Neural cell (in vitro differentiated cells): ENCODE measurements around the gene DLG5.

ENCODE experiments used
- EP300 ChIP-seq: fragments of 450-650 bp; conservative IDR thresholded peaks from 2 replicates; pipeline ENCODE4 v1.6.1; 2014; ENCODE audit warnings: antibody characterized with exemption, mild to moderate bottlenecking, moderate library complexity; ENCODE audit not compliant: poor library complexity, severe bottlenecking
- MXI1 ChIP-seq: fragments of 450-650 bp; conservative IDR thresholded peaks from 2 replicates; pipeline ENCODE4 v1.6.1; 2014; ENCODE audit warnings: antibody characterized with exemption, mild to moderate bottlenecking; ENCODE audit not compliant: poor library complexity, severe bottlenecking
- SMC3 ChIP-seq: fragments of 450-650 bp; conservative IDR thresholded peaks from 2 replicates; pipeline ENCODE4 v1.6.1; 2014; ENCODE audit warnings: antibody characterized with exemption, mild to moderate bottlenecking, moderate library complexity; ENCODE audit not compliant: poor library complexity
- TF ChIP-seq, protein P1 (sequence below): fragments of 450-650 bp; IDR thresholded peaks from 2 replicates; pipeline ENCODE4 v1.5.1; 2014; ENCODE audit warnings: antibody characterized with exemption, mild to moderate bottlenecking, moderate library complexity; ENCODE audit not compliant: poor library complexity, severe bottlenecking
- TF ChIP-seq, protein P2 (sequence below): IDR thresholded peaks from 2 replicates; pipeline ENCODE4 v1.6.1; 2012; ENCODE audit warnings: borderline replicate concordance

DNA sequence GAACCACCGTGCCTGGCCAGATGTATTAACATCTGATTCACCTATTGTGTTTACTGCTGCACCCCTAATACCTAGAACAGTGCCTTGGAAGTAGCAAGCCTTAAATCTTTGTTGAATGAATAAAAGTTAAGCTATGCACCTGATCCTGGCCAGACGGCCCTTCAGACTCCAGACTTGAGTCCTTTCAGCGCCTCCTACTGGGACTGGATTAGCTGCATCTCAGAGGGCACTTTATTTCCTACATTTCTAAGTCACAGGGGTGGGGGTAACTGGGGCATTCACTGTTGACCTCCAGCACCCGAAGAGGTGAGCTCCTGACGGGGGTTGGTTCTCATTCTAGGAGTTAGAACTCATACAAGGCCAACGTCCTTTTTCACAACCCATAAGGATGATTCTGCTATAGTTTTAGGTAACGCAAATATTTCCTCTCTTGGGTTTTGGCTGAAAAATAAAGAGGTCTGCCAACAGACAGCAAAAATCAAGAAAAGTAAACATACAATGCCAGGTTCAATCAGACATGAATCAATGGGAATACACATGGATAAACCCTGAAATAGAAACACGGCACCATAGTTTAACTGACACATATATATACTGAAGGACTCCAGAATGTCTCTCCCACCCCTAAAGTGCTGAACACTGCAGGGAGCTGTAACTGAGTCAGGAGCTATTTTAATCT is 48.0 kb upstream of the DLG5 start:
- TF ChIP-seq, protein P1, sequence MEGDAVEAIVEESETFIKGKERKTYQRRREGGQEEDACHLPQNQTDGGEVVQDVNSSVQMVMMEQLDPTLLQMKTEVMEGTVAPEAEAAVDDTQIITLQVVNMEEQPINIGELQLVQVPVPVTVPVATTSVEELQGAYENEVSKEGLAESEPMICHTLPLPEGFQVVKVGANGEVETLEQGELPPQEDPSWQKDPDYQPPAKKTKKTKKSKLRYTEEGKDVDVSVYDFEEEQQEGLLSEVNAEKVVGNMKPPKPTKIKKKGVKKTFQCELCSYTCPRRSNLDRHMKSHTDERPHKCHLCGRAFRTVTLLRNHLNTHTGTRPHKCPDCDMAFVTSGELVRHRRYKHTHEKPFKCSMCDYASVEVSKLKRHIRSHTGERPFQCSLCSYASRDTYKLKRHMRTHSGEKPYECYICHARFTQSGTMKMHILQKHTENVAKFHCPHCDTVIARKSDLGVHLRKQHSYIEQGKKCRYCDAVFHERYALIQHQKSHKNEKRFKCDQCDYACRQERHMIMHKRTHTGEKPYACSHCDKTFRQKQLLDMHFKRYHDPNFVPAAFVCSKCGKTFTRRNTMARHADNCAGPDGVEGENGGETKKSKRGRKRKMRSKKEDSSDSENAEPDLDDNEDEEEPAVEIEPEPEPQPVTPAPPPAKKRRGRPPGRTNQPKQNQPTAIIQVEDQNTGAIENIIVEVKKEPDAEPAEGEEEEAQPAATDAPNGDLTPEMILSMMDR, result no peak
- TF ChIP-seq MXI1 (no peak), SMC3 (no peak), EP300 (no peak)
- TF ChIP-seq, protein P2, sequence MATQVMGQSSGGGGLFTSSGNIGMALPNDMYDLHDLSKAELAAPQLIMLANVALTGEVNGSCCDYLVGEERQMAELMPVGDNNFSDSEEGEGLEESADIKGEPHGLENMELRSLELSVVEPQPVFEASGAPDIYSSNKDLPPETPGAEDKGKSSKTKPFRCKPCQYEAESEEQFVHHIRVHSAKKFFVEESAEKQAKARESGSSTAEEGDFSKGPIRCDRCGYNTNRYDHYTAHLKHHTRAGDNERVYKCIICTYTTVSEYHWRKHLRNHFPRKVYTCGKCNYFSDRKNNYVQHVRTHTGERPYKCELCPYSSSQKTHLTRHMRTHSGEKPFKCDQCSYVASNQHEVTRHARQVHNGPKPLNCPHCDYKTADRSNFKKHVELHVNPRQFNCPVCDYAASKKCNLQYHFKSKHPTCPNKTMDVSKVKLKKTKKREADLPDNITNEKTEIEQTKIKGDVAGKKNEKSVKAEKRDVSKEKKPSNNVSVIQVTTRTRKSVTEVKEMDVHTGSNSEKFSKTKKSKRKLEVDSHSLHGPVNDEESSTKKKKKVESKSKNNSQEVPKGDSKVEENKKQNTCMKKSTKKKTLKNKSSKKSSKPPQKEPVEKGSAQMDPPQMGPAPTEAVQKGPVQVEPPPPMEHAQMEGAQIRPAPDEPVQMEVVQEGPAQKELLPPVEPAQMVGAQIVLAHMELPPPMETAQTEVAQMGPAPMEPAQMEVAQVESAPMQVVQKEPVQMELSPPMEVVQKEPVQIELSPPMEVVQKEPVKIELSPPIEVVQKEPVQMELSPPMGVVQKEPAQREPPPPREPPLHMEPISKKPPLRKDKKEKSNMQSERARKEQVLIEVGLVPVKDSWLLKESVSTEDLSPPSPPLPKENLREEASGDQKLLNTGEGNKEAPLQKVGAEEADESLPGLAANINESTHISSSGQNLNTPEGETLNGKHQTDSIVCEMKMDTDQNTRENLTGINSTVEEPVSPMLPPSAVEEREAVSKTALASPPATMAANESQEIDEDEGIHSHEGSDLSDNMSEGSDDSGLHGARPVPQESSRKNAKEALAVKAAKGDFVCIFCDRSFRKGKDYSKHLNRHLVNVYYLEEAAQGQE, result no peak
